Tongue (tissue), 2 donors: ENCODE data around the gene TBX5. TPM values are rescaled to one million over a fixed set of nuclear protein-coding genes. Genes with fewer than 3 reads are reported as not detected.
A peak's percentile ranks its signal among the peaks of the same experiment; 100 is the strongest.
"Not testable (repeated sequence)": the region's sequence is repeated elsewhere in the genome, so short reads cannot be mapped to it uniquely, and the experiment has no call there.

Source experiments
- DNase-seq: peaks from one replicate; pipeline ENCODE4 v3.0.0-alpha.2; 2015
- total RNA-seq: library from RNA; depleted of rRNA; stranded (reverse); fragments of >200 nt; gene quantifications from one replicate; pipeline ENCODE4 v1.2.3, GENCODE V29; 2014

Gene TBX5
- total RNA-seq, 1 donor from 2014 or later = not detected

GRCh38 chr12:114371733-114372132 is 34.2 kb downstream of the TBX5 start:
- DNase-seq = peak; percentile 15

GRCh38 chr12:114371250-114371649 is 34.7 kb downstream of the TBX5 start:
- DNase-seq = no peak

DNA sequence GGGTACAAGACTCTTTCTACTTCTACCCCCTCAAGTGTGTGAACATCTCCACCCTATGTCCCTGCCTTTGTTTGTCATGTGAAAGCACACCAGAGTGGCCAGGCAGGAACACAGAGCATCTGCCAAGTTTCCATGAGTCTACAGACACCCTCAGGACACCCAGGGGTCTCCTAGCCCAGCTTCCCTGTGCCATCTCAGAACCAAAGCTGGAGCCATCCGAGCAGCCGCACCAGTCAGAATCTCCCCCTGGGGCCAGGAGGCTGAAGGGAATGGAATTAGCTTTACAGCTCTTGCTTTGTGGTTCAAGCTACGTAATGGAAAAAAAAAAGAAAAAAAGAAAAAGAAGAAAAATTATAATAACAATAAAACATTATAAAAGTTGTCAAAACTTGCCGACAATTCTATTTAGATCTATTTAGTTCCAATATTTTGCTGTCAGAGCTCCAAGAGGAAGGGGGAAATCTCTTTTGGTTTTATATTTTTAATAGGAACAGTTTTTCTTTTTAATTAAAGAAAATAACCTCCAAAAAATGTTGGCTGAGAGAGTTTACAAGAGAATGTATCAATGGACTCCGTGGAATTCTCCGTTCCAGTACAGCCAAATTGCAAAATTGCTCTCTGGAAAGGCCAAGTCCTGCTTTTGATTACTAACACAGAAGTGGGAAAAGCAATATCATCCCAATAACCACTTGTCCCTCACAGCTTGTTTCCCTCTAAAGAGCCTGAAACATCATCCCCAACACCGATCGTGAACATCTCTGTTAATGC is 37.1 kb downstream of the TBX5 start:
- peak; percentile 38 for DNase-seq

DNA sequence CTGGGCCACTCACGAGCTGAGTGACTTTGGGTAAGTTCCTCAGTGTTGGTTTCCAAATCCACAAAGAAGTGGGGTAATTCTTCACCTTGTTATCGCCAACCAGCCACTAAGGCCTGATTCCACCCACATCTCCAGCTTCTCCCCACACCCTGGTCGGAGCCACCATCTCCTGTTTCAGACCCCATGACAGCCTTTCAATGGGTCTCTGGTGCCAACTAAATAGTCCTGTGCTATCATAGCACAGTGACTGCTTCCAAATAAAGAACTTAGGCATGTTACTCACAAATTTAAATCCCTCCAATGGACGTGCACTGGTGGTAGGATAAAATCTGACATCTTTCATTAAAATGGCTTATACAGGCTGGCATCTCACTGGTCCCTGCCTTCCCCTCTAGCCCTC is 44.0 kb downstream of the TBX5 start:
- DNase-seq = no peak

- no peak for DNase-seq
These were observed 44.4 kb downstream of the TBX5 start for GRCh38 chr12:114361545-114361944.

DNA sequence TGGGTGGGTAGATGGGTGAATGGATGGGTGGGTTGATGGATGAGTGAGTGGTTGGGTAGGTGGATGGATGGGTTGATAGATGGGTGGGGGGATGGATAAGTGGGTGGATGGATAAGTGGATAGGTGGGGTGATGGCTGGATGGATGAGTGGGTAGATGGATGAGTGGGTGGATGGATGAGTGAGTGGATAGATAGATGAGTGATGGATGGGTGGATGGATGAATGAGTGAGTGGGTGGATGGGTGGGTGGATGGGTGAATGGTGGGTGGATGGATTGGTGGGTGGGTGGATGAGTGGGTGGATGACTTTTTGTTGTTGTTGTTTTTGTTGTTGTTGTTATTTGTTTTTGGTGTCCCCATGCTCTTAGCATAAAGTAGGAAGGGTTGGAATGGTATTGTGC is 45.5 kb downstream of the TBX5 start:
- no peak for DNase-seq

DNA sequence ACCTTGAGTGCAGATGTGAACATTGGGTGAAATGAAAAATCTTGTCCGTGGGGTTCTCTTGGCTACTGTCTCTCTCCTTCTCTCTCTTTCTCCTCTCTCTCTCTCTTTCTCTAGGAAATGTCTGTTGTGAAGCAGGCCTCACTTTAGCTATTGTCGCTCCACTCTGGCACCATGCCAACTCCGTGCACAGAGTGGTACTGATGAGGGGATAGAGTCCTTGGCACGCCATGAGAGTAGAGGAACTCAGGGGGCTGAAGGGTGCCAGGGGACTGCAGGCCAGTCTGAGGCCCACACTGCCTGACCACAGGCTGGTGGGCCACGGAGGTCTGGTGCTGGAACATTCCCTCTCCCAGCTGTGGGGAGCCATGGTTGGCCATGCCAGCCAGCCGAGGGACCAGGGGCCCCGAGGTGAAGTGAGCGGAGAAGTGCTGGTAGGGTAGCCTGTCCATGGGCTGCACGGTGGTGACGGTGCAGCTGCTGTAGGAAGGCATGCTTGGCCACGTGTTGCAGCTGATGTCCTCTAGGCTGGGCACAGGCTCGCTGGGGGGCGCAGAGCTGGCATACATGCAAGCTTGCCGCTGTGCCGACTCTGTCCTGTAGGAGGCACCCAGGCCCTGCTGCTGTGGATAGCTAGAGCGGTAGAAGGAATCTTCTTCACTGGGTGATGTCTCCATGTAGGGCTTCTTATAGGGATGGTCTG is 50.4 kb downstream of the TBX5 start:
- no peak for DNase-seq

DNA sequence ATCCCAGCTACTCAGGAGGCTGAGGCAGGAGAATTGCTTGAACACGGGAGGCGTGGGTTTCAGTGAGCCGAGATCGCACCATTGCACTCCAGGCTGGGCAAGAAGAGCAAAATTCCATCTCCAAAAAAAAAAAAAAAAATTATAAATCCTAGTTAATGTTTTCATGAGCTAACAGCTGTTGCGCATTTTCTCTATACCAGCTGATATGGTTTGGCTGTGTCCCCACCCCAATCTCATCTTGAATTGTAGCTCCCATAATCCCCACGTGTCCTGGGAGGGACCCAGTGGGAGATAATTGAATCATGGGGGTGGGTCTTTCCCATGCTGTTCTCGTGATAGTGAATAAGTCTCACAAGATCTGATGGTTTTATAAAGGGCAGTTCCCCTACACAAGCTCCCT is 56.7 kb downstream of the TBX5 start:
- not testable (repeated sequence) for DNase-seq

DNA sequence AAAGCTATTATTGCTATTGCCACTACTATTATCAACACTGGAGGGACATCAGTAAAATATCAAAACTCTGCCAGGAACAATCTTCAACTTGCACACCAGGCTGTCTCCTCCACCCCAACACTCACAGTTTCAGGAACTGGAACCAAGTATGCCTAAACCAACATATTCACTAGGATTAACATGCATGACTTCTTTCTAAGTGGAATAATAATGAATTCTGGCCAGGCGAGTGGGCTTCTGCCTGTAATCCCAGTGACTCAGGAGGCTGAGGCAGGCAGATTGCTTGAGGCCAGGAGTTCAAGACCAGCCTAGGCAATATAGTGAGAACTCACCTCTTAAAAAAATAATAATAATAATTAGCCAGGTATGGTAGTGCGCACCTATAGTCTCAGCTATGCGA is 58.1 kb downstream of the TBX5 start:
- no peak for DNase-seq

DNA sequence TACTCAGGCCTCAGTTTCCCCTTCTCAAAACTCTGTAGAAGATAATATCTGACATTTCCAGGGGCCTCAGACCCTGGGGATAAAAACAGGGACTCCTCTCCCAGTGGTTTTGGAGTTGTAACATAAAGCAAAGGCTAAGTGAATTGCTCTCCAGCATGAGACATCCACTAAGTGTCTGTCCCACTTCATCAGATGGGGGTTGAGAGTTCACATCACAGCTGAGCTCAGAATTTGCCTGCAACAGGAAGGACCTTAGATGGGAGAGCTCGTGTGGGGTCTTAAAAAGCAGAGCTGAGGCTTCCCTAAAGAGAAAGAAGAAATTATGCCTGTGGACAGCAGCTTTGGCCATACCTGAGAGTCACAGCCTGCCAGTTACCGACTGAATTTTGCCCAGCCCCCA is 61.1 kb downstream of the TBX5 start:
- DNase-seq = no peak

DNA sequence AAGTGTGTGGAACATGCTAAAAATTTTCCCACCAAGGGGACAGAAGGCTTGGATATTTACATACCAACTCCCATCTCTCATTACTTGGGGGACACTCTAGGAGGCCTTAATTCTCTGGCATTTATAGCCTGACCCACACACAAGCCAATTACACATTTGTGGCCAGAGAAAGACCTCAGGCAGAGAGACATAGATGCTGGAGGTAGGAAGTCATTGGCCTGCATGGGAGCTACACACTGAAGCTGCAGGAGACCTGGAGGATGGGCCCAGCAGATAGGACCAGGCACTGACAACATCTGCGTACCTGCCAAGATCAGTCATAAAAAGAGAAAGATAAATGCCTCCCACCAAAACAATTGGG is 61.7 kb downstream of the TBX5 start:
- DNase-seq = no peak

DNA sequence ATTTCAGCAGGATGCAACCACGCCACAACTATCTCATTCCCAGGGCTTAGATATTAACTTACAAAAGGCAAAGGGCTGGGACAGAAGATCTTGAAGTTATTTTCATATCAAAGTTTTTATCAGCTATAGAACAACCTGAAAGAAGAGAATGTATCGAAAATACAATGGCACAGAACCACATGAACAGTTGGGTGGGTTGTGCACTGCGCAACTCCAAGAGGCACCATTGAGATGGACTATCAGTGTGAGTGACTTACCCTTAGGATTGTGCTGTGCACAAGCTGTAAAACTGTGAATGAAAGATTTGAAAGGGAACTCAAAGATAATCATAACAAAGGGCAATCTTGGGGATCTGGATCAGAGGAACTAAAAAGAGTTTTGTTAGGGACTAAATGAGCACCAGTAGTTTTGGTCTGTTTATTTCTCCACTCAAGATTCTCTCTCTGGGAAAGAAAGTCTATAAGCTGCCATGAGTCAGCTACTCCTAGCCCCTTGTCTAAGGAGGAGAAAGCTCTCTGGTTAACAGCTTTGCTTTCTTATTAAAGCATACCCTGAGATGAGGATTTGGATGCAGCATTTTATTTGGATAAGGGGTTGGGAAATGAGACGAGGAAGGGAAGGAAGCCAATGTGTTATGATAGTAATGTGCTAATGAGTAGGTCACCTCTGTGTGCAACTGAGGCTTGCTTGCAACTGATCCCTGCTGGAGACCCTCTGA is 62.2 kb downstream of the TBX5 start:
- DNase-seq = no peak

GRCh38 chr12:114342656-114343055 is 63.3 kb downstream of the TBX5 start:
- no peak for DNase-seq

- no peak for DNase-seq
These were observed 64.3 kb downstream of the TBX5 start for GRCh38 chr12:114341635-114342034.

DNA sequence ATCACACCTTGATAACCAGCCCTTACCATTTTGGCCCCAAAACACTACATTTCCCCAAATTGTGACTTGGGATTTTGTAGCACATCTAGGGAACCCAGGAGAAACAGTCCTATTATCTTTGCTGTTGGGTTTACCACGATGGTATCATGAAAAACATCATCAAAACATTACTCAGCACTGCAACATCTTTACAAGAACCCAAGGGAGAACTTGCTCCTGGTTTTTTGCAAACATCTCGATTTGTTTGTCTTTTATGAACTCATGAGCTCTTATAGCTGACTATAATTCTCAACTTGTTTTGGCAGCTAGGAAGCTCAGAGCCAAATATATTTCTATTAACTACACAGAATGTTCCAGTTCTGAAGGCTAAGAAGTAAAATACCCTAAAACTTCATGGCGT is 65.7 kb downstream of the TBX5 start:
- no peak for DNase-seq

DNA sequence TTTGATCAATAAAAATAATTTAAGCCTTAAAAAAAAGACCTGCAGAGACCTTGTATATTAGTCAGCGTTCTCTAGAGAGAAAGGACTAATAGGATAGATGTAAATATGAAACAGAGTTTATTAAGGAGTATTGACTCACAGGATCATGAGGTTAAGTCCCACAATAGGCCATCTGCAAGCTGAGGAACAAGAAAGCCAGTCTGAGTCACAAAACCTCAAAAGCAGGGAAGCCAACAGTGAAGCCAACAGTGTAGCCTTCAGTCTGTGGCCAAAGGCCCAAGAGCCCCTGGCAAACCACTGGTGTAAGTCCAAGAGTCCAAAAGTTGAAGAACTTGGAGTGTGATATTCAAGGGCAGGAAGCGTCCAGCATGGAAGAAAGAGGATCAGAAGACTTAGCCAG is 66.3 kb downstream of the TBX5 start:
- DNase-seq = no peak

DNA sequence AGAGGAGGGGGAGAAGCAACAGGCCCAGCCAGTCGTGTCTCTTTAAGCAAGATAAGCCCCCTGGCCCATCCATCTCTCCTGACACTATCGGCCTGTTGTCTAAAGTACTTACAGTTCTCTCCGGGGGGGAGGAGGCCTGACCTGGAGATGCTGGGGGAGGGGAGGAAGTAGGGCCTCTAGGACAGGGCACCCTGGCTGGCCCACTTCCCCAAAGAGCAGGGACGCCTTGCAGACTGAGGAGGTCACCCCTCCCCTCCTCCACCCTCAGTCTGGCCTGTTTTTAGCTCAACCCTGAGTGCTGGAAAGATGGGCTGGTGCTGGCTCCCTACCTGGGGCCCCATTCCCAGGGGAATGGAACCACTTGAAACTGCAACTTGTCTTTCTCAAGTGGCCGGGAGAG is 70.3 kb downstream of the TBX5 start:
- no peak for DNase-seq

DNA sequence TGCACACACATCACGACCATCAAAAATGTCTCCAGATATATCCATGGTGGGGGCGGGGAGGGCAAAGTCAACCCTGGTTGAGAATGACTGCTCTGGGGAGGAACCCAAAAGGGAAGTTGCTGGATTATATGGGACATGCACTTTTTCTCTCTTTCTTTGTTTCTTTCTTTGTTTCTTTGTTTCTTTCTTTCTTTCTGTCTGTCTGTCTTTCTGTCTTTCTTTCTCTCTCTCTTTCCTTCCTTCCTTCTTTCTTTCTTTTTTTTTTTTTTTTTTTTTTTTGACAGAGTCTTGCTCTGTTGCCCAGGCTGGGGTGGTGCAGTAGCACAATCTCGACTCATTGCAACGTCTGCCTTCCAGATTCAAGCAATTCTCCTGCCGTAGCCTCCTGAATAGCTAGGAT is 71.5 kb downstream of the TBX5 start:
- no peak for DNase-seq

GRCh38 chr12:114328292-114328691 is 77.7 kb downstream of the TBX5 start:
- DNase-seq = no peak

GRCh38 chr12:114327765-114328164 is 78.2 kb downstream of the TBX5 start:
- no peak for DNase-seq

DNA sequence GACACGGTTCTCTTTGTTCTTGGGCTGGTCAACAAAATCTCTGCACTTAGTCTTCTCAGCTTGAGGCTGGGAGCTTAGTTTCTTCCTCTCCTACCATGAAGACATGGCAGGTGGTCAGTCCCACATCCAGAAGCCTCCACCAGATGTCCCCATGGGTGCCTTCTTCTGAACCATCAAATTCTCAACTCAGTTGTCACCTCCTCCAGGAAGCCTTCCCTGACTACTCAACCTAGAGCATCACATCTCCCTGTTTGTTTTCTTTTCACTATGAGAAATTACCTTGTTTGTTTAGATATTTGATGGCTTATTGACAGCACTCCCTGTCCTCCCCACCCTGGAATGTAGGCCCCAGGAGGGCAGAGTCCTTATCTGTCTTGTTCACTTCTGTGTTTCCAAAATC is 84.4 kb downstream of the TBX5 start:
- no peak for DNase-seq

- DNase-seq = peak; percentile 1
These were observed 85.0 kb downstream of the TBX5 start for GRCh38 chr12:114320968-114321367.

DNA sequence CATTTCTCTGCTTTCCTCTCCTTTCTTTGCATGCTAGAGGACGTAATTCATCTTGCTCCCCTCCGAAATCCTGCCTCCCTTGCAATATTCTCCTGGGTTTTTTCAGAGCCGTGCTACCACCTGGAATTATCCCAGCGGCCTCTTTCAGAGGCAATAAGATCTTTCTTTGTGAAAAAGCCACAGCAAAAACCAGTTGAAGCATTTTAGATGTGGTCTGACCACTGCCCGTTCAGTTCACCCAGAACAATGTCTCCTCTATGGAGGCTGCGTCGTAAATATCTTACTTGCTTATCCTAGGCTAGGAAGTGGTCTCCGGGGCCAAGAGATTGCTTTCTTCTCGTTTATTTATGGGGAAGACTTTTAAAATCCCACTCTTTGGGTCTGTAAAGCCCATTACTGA is 85.8 kb downstream of the TBX5 start:
- DNase-seq = no peak

GRCh38 chr12:114319422-114319821 is 86.5 kb downstream of the TBX5 start:
- DNase-seq = no peak
